HL-60 (cell line): ENCODE results near the gene EVC.

ENCODE experiments used
- POLR2AphosphoS5 ChIP-seq: IDR thresholded peaks from 2 replicates; pipeline ENCODE4 v1.6.1; 2012; ENCODE audit warnings: low read depth
- SPI1 ChIP-seq: IDR thresholded peaks from 2 replicates; pipeline ENCODE4 v1.6.1; 2012; ENCODE audit warnings: low read depth, mild to moderate bottlenecking, borderline replicate concordance
- TF ChIP-seq, protein P1 (sequence below): IDR thresholded peaks from one replicate; pipeline ENCODE4 v1.5.1; 2011; ENCODE audit warnings: low read length, control low read depth, inconsistent platforms; ENCODE audit not compliant: insufficient read depth

DNA sequence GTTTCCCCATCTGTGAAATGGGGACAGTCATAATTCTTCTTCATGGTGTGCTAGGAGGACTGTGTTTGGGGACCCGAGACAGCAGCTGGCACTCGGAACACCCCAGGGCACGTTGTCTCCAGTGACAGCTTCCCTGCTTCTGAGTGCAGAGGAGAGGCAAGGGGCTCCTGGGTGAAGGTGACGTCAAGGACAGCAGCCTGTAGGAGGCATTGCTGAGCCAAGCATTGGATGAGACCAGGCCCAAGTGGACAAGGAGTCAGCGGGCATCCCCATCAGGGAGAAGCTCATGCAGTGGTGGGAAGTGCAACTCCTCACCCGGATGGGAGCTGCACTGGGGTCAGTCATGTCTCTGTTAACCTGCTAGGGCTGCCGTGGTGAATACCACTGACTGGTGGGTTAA, 46.1 kb downstream of the EVC start:
- TF ChIP-seq, protein P1, sequence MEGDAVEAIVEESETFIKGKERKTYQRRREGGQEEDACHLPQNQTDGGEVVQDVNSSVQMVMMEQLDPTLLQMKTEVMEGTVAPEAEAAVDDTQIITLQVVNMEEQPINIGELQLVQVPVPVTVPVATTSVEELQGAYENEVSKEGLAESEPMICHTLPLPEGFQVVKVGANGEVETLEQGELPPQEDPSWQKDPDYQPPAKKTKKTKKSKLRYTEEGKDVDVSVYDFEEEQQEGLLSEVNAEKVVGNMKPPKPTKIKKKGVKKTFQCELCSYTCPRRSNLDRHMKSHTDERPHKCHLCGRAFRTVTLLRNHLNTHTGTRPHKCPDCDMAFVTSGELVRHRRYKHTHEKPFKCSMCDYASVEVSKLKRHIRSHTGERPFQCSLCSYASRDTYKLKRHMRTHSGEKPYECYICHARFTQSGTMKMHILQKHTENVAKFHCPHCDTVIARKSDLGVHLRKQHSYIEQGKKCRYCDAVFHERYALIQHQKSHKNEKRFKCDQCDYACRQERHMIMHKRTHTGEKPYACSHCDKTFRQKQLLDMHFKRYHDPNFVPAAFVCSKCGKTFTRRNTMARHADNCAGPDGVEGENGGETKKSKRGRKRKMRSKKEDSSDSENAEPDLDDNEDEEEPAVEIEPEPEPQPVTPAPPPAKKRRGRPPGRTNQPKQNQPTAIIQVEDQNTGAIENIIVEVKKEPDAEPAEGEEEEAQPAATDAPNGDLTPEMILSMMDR: no peak
- TF ChIP-seq POLR2AphosphoS5 (no peak), SPI1 (no peak)
